ENCODE measurements around the gene HOXA7. TPM values are rescaled to one million over a fixed set of nuclear protein-coding genes. Genes with fewer than 3 reads are reported as not detected.

Gene HOXA7
- total and polyA plus RNA-seq, 2 of the 8 experiments (the other 6 are each of a cell fraction or from before 2014, with no cell fraction given) = 0.03 TPM; not detected in 1

- Histone ChIP-seq H3K9ac (replicated peaks in 1 of 4; ENCODE audit: extremely low read depth in 1 of 4, low read depth in 3 of 4, low read length in 3 of 4) (no peak overlapping the region), H2BK12ac (ENCODE audit: low read depth, low read length) (no peak overlapping the region), H3K36me3 (ENCODE audit: control insufficient read depth in 2 of 4, insufficient read depth in 4 of 4, low read length in 3 of 4) (peaks cover 0 to 6% (median 0%) of the 10 kb centered on the region in 4 experiments; a peak in 1 of 8 replicates), H4K8ac (ENCODE audit: extremely low read depth, insufficient read depth, low read length) (no peak overlapping the region; the same call in 1 of the 2 replicates), H3K23ac (ENCODE audit: insufficient read length) (no peak overlapping the region), H3K27ac (ENCODE audit: low read depth, low read length) (no peak overlapping the region), H3K4me3 (ENCODE audit: extremely low read depth in 1 of 4, insufficient read depth in 2 of 4, low read depth in 3 of 4, low read length in 4 of 4) (peak overlapping the region in 1 of 4 experiments; percentile 47; a peak in 1 of 8 replicates), H2BK15ac (ENCODE audit: low read length) (no peak overlapping the region), H3K4me2 (ENCODE audit: insufficient read depth in 1 of 2, low read depth in 2 of 2, low read length in 2 of 2) (no peak overlapping the region), H3K23me2 (ENCODE audit: low read depth, low read length) (peaks cover 9% of the 10 kb centered on the region), H3K4me1 (replicated peaks in 1 of 4; ENCODE audit: control insufficient read depth in 3 of 4, insufficient read depth in 4 of 4, low read length in 3 of 4) (peaks cover 0 to 6% (median 3%) of the 10 kb centered on the region in 4 experiments; a peak in 4 of 7 replicates), H4K20me1 (replicated peaks in 1 of 2; ENCODE audit: control insufficient read depth in 1 of 2, insufficient read depth in 2 of 2, low read length in 2 of 2) (peaks cover 16 to 22% of the 10 kb centered on the region in 2 experiments), H3K79me2 (ENCODE audit: control insufficient read depth in 1 of 2, insufficient read depth in 2 of 2, low read length in 2 of 2) (no peaks in the 10 kb centered on the region), H4K5ac (ENCODE audit: insufficient read length, low read depth, low read length) (no peak overlapping the region), H3K9me3 (ENCODE audit: insufficient read depth in 2 of 2, low read depth in 1 of 2, low read length in 1 of 2) (no peaks in the 10 kb centered on the region), H2BK20ac (ENCODE audit: low read length) (no peak overlapping the region), H2BK120ac (replicated peaks; ENCODE audit: low read depth, low read length) (no peak overlapping the region), H3K79me1 (ENCODE audit: low read depth, low read length) (no peaks in the 10 kb centered on the region), H3K27me3 (replicated peaks in 1 of 4; ENCODE audit: control insufficient read depth in 3 of 4, extremely low read depth in 1 of 4, insufficient read depth in 3 of 4, low read length in 3 of 4) (peaks cover 97 to 100% (median 99%) of the 10 kb centered on the region in 4 experiments), H3K56ac (replicated peaks; ENCODE audit: insufficient read length, low read depth, low read length) (no peak overlapping the region), H2BK5ac (ENCODE audit: low read depth, low read length) (no peak overlapping the region), H2AK5ac (ENCODE audit: low read depth, low read length) (no peak overlapping the region), H2AFZ (ENCODE audit: low read length) (no peak overlapping the region), H4K91ac (replicated peaks; ENCODE audit: insufficient read length, low read length) (no peak overlapping the region), H3K14ac (ENCODE audit: insufficient read length) (no peak overlapping the region), H3K18ac (ENCODE audit: extremely low read depth, low read length) (no peak overlapping the region), H3K4ac (replicated peaks; ENCODE audit: insufficient read length, low read depth, low read length) (no peak overlapping the region)
- POLR2A ChIA-PET (ENCODE audit: partially characterized antibody) = no interaction called here
- WGBS, 2 experiments (ENCODE audit: extremely low coverage in 1 of 2, insufficient coverage in 1 of 2, insufficient read length in 1 of 2, insufficient replicate concordance in 2 of 2, low coverage in 1 of 2, low lambda C conversion rate in 2 of 2, missing lambda C conversion rate in 1 of 2) = 28% methylated on average over 15 of the region's 15 CpGs; no CpG with 5 or more reads in 1 of the 2 experiments
- CTCF ChIA-PET (ENCODE audit: partially characterized antibody) = interaction anchor here (0.9 to 12.5 kb wide), 11 partner anchors 10 to 1245 kb away, joined by 3 to 123 read pairs (median 4); partner anchors contain the start of gene HOXA1
- FAIRE-seq (no peak), DNase-seq (ENCODE audit: low read depth in 1 of 2, low spot score in 2 of 2) (peak in 1 of 2 experiments; percentile 32)
- TF ChIP-seq KDM1A (IDR thresholded peaks at IDR 0.05; ENCODE audit: borderline replicate concordance, low read length) (no peak), POLR2AphosphoS5 (IDR thresholded peaks at IDR 0.05; ENCODE audit: low read depth, low read length) (no peak), SIRT6 (IDR thresholded peaks at IDR 0.05; ENCODE audit: low read length) (no peak), MAX (IDR thresholded peaks at IDR 0.05) (no peak), ZNF274 (IDR thresholded peaks at IDR 0.05; ENCODE audit: borderline replicate concordance, extremely low read depth, low read length) (no peak), EGR1 (IDR thresholded peaks at IDR 0.05; ENCODE audit: borderline replicate concordance, low read depth, low read length) (no peak), KDM5A (IDR thresholded peaks at IDR 0.05; ENCODE audit: low read length) (no peak), CTBP2 (IDR thresholded peaks at IDR 0.05; ENCODE audit: borderline replicate concordance, insufficient read depth, insufficient read length, low read length) (no peak), SUZ12 (IDR thresholded peaks at IDR 0.05; ENCODE audit: low read length) (peak; percentile 70)
These were observed 16.2 kb downstream of the HOXA7 start for GRCh38 chr7:27140126-27140857.

Data from H1 (cell line).